ENCODE measurements around the gene LCE1E.

LCE1E gene

DNA sequence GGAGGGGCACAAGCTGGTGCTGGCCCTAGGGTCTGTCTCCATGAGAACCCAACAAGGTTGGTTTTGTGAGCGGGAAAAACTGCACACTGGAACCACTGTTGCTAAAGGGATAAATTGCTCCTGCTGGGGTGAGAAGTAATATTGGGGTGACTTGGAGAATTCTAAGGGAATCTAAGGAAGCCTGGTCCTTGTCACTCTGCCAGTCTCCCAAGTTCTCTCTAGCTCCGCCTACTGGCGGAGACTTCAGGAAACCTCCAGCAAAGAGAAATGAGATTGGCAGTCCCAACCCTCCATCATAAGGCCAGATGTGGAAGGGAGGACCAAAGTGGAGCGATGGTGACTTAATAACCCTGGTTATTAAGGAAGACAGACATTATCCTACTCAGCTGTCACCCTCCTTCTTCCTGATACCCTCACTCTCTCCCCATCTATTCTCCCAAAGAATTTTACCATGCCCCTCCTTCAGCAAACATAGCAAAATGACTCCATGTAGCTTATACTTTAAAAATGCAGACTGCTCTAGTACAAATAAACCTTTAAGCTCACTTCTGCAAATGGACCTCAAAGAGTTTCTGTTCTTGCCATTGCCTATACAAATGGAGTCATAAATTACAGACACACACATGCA lies 8.4 kb upstream of the LCE1E start:
- no peaks in the 10 kb centered on the region for H3K9me3 ChIP-seq (ENCODE audit: control insufficient read depth, insufficient read depth, low read depth, low read length)
- no peak overlapping the region for H3K4me3 ChIP-seq (ENCODE audit: low read depth, low read length)
- no peaks in the 10 kb centered on the region for H3K36me3 ChIP-seq (ENCODE audit: control insufficient read depth in 2 of 2, insufficient read depth in 1 of 2, low read length in 2 of 2)
- POLR2A ChIA-PET: no interaction called here
- no peak overlapping the region for H3K27ac ChIP-seq (ENCODE audit: extremely low read depth, low read depth, low read length)
- CTCF ChIA-PET: interaction anchor here (0.5 to 2.5 kb wide), 8 partner anchors 9 to 837 kb away, joined by 3 to 21 read pairs (median 3); no protein-coding TSS in a partner anchor
- H3K4me1 ChIP-seq (ENCODE audit: control insufficient read depth, insufficient read depth, low read length): no peaks in the 10 kb centered on the region
- TF ChIP-seq ZNF623 (tag by site-specific recombination; IDR thresholded peaks at IDR 0.05): no peak

DNA sequence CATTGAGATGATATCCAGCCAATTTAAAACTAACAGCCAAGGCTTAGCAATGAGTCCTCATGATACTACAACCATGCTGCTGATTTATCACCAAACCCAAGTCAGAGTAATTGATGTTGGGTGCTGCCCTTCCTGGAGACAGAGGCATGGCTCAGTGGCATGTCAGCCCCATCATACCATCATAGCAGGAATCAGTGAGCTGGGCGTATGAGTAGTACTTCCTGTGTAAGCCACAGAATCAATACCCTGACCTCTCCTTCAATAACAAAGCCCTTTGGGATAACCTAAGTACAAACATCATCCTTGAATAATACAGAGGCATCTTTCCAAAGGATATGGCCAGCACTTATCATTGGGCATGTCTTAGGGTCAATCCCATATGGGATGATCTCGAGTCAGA lies 3.0 kb upstream of the LCE1E start:
- POLR2A ChIA-PET: no interaction called here
- Histone ChIP-seq H3K36me3 (ENCODE audit: control insufficient read depth in 2 of 2, insufficient read depth in 1 of 2, low read length in 2 of 2) (no peaks in the 10 kb centered on the region), H3K4me1 (ENCODE audit: control insufficient read depth, insufficient read depth, low read length) (no peaks in the 10 kb centered on the region; the same call in 1 of the 2 replicates), H3K9me3 (ENCODE audit: control insufficient read depth, insufficient read depth, low read depth, low read length) (no peaks in the 10 kb centered on the region), H3K4me3 (ENCODE audit: low read depth, low read length) (no peak overlapping the region), H3K27ac (ENCODE audit: extremely low read depth, low read depth, low read length) (no peak overlapping the region)
- CTCF ChIA-PET: interaction anchor here (1.4 kb wide), 1 partner anchor 129 kb away, joined by 12 read pairs; no protein-coding TSS in a partner anchor
- no peak for TF ChIP-seq ZNF610 (tag by site-specific recombination; IDR thresholded peaks at IDR 0.05; ENCODE audit: borderline replicate concordance)
- TF ChIP-seq GLI4 (tag by site-specific recombination; IDR thresholded peaks at IDR 0.05): no peak

DNA sequence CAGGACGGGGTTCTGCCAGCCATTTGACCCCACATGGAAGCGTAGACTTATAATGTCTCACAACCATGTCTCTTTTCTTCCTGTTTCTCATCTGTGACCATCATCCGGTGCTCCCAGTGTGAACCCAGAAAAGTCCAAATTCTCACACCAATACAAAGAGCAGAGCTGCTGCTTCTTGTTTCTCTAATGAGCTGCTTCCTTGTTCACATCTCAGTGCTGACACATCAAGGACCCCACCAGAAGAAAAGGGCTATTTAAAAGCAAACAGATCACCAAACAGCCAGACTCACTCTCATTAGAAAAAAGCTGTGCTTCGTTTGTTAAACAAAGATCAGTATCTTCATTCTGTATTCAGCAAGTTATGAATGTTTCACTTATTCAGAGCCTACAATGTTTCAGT lies 9.6 kb downstream of the LCE1E start:
- H3K27ac ChIP-seq (ENCODE audit: extremely low read depth, low read depth, low read length): no peak overlapping the region
- ChIA-PET POLR2A (no interaction called here), CTCF (no interaction called here)
- no peaks in the 10 kb centered on the region for H3K9me3 ChIP-seq (ENCODE audit: control insufficient read depth, insufficient read depth, low read depth, low read length)
- no peaks in the 10 kb centered on the region for H3K36me3 ChIP-seq (ENCODE audit: control insufficient read depth in 2 of 2, insufficient read depth in 1 of 2, low read length in 2 of 2)
- H3K4me1 ChIP-seq (ENCODE audit: control insufficient read depth, insufficient read depth, low read length): no peaks in the 10 kb centered on the region
- no peak overlapping the region for H3K4me3 ChIP-seq (ENCODE audit: low read depth, low read length)
- TF ChIP-seq GFI1B (tag by site-specific recombination; IDR thresholded peaks at IDR 0.05) (no peak), ZNF292 (tag by site-specific recombination; IDR thresholded peaks at IDR 0.05; ENCODE audit: borderline replicate concordance, low read depth) (no peak), ZNF837 (tag by site-specific recombination; IDR thresholded peaks at IDR 0.05) (no peak), ZNF510 (tag by site-specific recombination; IDR thresholded peaks at IDR 0.05; ENCODE audit: insufficient replicate concordance) (no peak), KLF8 (tag by site-specific recombination; IDR thresholded peaks at IDR 0.05) (no peak), ZNF747 (tag by site-specific recombination; IDR thresholded peaks at IDR 0.05) (no peak), GLIS1 (tag by site-specific recombination; IDR thresholded peaks at IDR 0.05) (no peak), TRIM28 (IDR thresholded peaks at IDR 0.05; ENCODE audit: borderline replicate concordance, low read length) (no peak), ZNF621 (tag by site-specific recombination; IDR thresholded peaks at IDR 0.05) (no peak), ZSCAN4 (tag by site-specific recombination; IDR thresholded peaks at IDR 0.05) (no peak)
- TF ChIP-seq, protein P1, sequence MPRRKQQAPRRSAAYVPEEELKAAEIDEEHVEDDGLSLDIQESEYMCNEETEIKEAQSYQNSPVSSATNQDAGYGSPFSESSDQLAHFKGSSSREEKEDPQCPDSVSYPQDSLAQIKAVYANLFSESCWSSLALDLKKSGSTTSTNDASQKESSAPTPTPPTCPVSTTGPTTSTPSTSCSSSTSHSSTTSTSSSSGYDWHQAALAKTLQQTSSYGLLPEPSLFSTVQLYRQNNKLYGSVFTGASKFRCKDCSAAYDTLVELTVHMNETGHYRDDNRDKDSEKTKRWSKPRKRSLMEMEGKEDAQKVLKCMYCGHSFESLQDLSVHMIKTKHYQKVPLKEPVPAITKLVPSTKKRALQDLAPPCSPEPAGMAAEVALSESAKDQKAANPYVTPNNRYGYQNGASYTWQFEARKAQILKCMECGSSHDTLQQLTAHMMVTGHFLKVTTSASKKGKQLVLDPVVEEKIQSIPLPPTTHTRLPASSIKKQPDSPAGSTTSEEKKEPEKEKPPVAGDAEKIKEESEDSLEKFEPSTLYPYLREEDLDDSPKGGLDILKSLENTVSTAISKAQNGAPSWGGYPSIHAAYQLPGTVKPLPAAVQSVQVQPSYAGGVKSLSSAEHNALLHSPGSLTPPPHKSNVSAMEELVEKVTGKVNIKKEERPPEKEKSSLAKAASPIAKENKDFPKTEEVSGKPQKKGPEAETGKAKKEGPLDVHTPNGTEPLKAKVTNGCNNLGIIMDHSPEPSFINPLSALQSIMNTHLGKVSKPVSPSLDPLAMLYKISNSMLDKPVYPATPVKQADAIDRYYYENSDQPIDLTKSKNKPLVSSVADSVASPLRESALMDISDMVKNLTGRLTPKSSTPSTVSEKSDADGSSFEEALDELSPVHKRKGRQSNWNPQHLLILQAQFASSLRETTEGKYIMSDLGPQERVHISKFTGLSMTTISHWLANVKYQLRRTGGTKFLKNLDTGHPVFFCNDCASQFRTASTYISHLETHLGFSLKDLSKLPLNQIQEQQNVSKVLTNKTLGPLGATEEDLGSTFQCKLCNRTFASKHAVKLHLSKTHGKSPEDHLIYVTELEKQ (tag by site-specific recombination; IDR thresholded peaks at IDR 0.05; ENCODE audit: borderline replicate concordance): no peak

DNA sequence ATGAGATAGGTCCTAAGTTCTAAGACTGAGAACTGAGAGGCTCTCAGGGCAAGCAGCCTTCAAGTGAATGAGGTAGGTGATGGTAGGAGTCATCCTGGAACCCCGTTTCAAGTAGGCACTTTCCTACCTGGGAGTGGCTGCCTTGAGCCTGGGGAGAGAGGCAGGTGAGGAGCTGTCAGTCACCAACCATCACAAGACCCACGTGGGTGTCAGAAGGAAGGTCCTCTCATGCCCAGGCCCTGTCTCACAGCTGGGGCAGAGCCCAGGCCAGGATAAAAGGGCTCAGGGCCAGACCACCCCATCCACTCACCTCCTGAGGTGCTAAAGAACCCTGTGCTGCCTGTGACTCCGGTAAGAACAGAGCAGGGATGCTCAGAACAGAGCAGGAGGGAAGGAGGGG lies 10.4 kb downstream of the LCE1E start, which contains the start of gene LCE1D:
Gene LCE1D (plus strand): TSS at position 301 of the 400 bp plus-strand sequence. CDS start 1,074 bp downstream, outside the sequence.
- Histone ChIP-seq H3K9me3 (ENCODE audit: control insufficient read depth, insufficient read depth, low read depth, low read length) (no peaks in the 10 kb centered on the region), H3K36me3 (ENCODE audit: control insufficient read depth in 2 of 2, insufficient read depth in 1 of 2, low read length in 2 of 2) (no peaks in the 10 kb centered on the region), H3K4me3 (ENCODE audit: low read depth, low read length) (no peak within 1 kb of the TSS), H3K4me1 (ENCODE audit: control insufficient read depth, insufficient read depth, low read length) (no peaks in the 10 kb centered on the region), H3K27ac (ENCODE audit: extremely low read depth, low read depth, low read length) (no peak within 1 kb of the TSS)
- no peak for TF ChIP-seq KLF10 (tag by site-specific recombination; IDR thresholded peaks at IDR 0.05)
- TF ChIP-seq ZNF664 (tag by site-specific recombination; IDR thresholded peaks at IDR 0.05): no peak
- TF ChIP-seq BCL11B (tag by site-specific recombination; IDR thresholded peaks at IDR 0.05; ENCODE audit: low read depth): no peak
- no peak for TF ChIP-seq ZNF677 (tag by site-specific recombination; IDR thresholded peaks at IDR 0.05)
- TF ChIP-seq ZBTB20 (tag by site-specific recombination; IDR thresholded peaks at IDR 0.05): no peak
- TF ChIP-seq ZNF146 (tag by site-specific recombination; IDR thresholded peaks at IDR 0.05): no peak
- CTCF ChIA-PET: no interaction called here
- POLR2A ChIA-PET: no interaction called here
